ENCODE results near the gene CAMTA1.

The CAMTA1 gene

GRCh38 chr1:7638078-7638477, 852.8 kb downstream of the CAMTA1 start:
- DNase-seq (ENCODE audit: low read depth in 1 of 2, low spot score in 1 of 2), result no peak

GRCh38 chr1:7639435-7640131, 854.3 kb downstream of the CAMTA1 start:
- DNase-seq (ENCODE audit: low read depth in 1 of 2, low spot score in 1 of 2), result no peak

GRCh38 chr1:7640350-7640749, 855.1 kb downstream of the CAMTA1 start:
- DNase-seq (ENCODE audit: low read depth in 1 of 2, low spot score in 1 of 2), result no peak

GRCh38 chr1:7640920-7641585, 855.8 kb downstream of the CAMTA1 start:
- DNase-seq (ENCODE audit: low read depth in 1 of 2, low spot score in 1 of 2), result no peak

- no peak for DNase-seq (ENCODE audit: low read depth in 1 of 2, low spot score in 1 of 2)
Measured at GRCh38 chr1:7641587-7642417, 856.5 kb downstream of the CAMTA1 start.

GRCh38 chr1:7642418-7642704, 857.1 kb downstream of the CAMTA1 start:
- DNase-seq (ENCODE audit: low read depth in 1 of 2, low spot score in 1 of 2), result no peak

- DNase-seq (ENCODE audit: low read depth in 1 of 2, low spot score in 1 of 2), result no peak
Measured at GRCh38 chr1:7642781-7643529, 857.7 kb downstream of the CAMTA1 start.

- no peak for DNase-seq (ENCODE audit: low read depth in 1 of 2, low spot score in 1 of 2)
Measured at GRCh38 chr1:7643530-7643929, 858.3 kb downstream of the CAMTA1 start.

- no peak for DNase-seq (ENCODE audit: low read depth in 1 of 2, low spot score in 1 of 2)
Measured at GRCh38 chr1:7644086-7644485, 858.8 kb downstream of the CAMTA1 start.

GRCh38 chr1:7644961-7645750, 859.9 kb downstream of the CAMTA1 start:
- no peak for DNase-seq (ENCODE audit: low read depth in 1 of 2, low spot score in 1 of 2)

- DNase-seq (ENCODE audit: low read depth in 1 of 2, low spot score in 1 of 2), result no peak
Measured at GRCh38 chr1:7645751-7646048, 860.4 kb downstream of the CAMTA1 start.

GRCh38 chr1:7646164-7646563, 860.9 kb downstream of the CAMTA1 start:
- no peak for DNase-seq (ENCODE audit: low read depth in 1 of 2, low spot score in 1 of 2)

- DNase-seq (ENCODE audit: low read depth in 1 of 2, low spot score in 1 of 2), result peak; percentile 54 to 60
Measured at GRCh38 chr1:7646981-7647901, 862.0 kb downstream of the CAMTA1 start.

GRCh38 chr1:7648761-7649384, 863.6 kb downstream of the CAMTA1 start:
- no peak for DNase-seq (ENCODE audit: low read depth in 1 of 2, low spot score in 1 of 2)

GRCh38 chr1:7650801-7651200, 865.5 kb downstream of the CAMTA1 start:
- no peak for DNase-seq (ENCODE audit: low read depth in 1 of 2, low spot score in 1 of 2)

GRCh38 chr1:7651203-7651602, 865.9 kb downstream of the CAMTA1 start:
- no peak for DNase-seq (ENCODE audit: low read depth in 1 of 2, low spot score in 1 of 2)

- DNase-seq (ENCODE audit: low read depth in 1 of 2, low spot score in 1 of 2), result no peak
Measured at GRCh38 chr1:7652061-7652460, 866.8 kb downstream of the CAMTA1 start.

- no peak for DNase-seq (ENCODE audit: low read depth in 1 of 2, low spot score in 1 of 2)
Measured at GRCh38 chr1:7652515-7653098, 867.4 kb downstream of the CAMTA1 start.

- no peak for DNase-seq (ENCODE audit: low read depth in 1 of 2, low spot score in 1 of 2)
Measured at GRCh38 chr1:7654725-7655124, 869.5 kb downstream of the CAMTA1 start.

Measured in activated CD4-positive, alpha-beta T cell treated with anti-CD3 and anti-CD28 coated beads, Interleukin-2, amount 50 U/mL, for 24 hours (primary cell).